ENCODE results near the gene R3HDM2.

- TF ChIP-seq CTCF (conservative IDR thresholded peaks at IDR 0.05; ENCODE audit: low read depth, low read length) (no peak), EZH2 (IDR thresholded peaks at IDR 0.05; ENCODE audit: borderline replicate concordance, low read depth, low read length, poor library complexity, severe bottlenecking) (no peak)
Measured at GRCh38 chr12:57386187-57386720, 44.6 kb downstream of the R3HDM2 start.

Data from A673 (cell line).